MCF 10A (cell line): ENCODE measurements around the gene KCNH1. TPM values are rescaled to one million over a fixed set of nuclear protein-coding genes. Genes with fewer than 3 reads are reported as not detected.

ENCODE experiments used
- BruUV-seq: library from RNA; stranded (reverse); fragments of 400-500 nt; replicated peaks from 2 replicates; lab custom pipeline; 2021; lab: Mats Ljungman, UMichigan
- CTCF ChIA-PET: fragments of 300-600 bp; sonication (Branson Sonifier 250); formaldehyde crosslinking; extraction: SDS; loops from one replicate; lab custom pipeline; 2021; ENCODE audit warnings: antibody characterized with exemption, inconsistent platforms; lab: Yijun Ruan, JAX
- POLR2A ChIA-PET: fragments of 300-600, 350-650 bp; sonication (Branson Sonifier 250); formaldehyde crosslinking; extraction: SDS; loops from one replicate; lab custom pipeline; 2020; ENCODE audit warnings: antibody characterized with exemption, inconsistent platforms; lab: Yijun Ruan, JAX
- DNase-seq: peaks from one replicate; pipeline ENCODE4 v3.0.0-alpha.2; 2018; ENCODE audit not compliant: unreplicated experiment
- H3K27ac Mint-ChIP-seq: one replicate; pipeline ENCODE4 v1.8.0; 2022; ENCODE audit warnings: mild to moderate bottlenecking, low read depth, mixed read lengths; ENCODE audit not compliant: unreplicated experiment
- H3K27me3 Mint-ChIP-seq: one replicate; pipeline ENCODE4 v1.8.0; 2022; ENCODE audit warnings: mixed read lengths; ENCODE audit not compliant: insufficient read depth, unreplicated experiment
- H3K36me3 Mint-ChIP-seq: one replicate; pipeline ENCODE4 v1.8.0; 2022; ENCODE audit warnings: mild to moderate bottlenecking, moderate library complexity, mixed read lengths; ENCODE audit not compliant: insufficient read depth, unreplicated experiment
- H3K4me1 Mint-ChIP-seq: one replicate; pipeline ENCODE4 v1.8.0; 2022; ENCODE audit warnings: mixed read lengths; ENCODE audit not compliant: insufficient read depth, unreplicated experiment
- H3K4me3 Mint-ChIP-seq: one replicate; pipeline ENCODE4 v1.8.0; 2022; ENCODE audit warnings: mild to moderate bottlenecking, moderate library complexity, mixed read lengths; ENCODE audit not compliant: unreplicated experiment
- H3K9me3 Mint-ChIP-seq: one replicate; pipeline ENCODE4 v1.8.0; 2022; ENCODE audit warnings: mixed read lengths; ENCODE audit not compliant: unreplicated experiment
- intact Hi-C: fragments of 100-400 bp; cut with micrococcal nuclease; formaldehyde crosslinking; loops from 2 replicates; pipeline ENCODE4 v1.14.1; 2022
- total RNA-seq: library from RNA; stranded (reverse); gene quantifications from 2 replicates; pipeline ENCODE4 v1.2.3, GENCODE V29; 2022
- TF ChIP-seq, protein P1 (sequence below): fragments of 200-600 bp; IDR thresholded peaks from one replicate; pipeline ENCODE4 v1.8.0; 2022; ENCODE audit warnings: antibody characterized with exemption, mild to moderate bottlenecking; ENCODE audit not compliant: unreplicated experiment

Gene KCNH1
- total RNA-seq, 1 experiment from 2014 or later = 0.19 TPM

DNA sequence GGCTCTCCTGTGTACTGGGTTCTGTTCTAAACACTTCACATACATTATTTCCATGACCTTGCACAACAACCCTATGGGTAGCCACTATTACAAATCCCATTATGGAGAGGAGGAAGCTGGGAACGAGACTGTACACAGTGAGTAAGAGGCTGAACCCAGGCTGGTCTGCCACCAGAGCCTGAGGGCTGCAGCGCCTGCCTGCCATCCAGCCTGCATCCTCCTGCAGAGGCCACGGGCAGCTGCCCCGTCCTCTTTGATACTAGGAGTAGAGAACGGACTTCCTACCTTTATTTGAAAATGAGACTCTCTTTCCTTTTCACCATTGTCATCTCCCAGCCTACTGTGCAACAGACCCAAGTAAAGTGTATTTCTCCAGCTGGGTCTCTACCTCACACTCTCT is 435.3 kb downstream of the KCNH1 start:
- Mint-ChIP-seq H3K4me1 (no peaks in the 10 kb centered on the region), H3K27ac (no peak overlapping the region), H3K36me3 (no peaks in the 10 kb centered on the region), H3K4me3 (no peak overlapping the region), H3K27me3 (peaks cover 21% of the 10 kb centered on the region), H3K9me3 (no peaks in the 10 kb centered on the region)
- ChIA-PET POLR2A (no interaction called here), CTCF (interaction anchor here (0.6 to 1.4 kb wide), 3 partner anchors 9 to 434 kb away, joined by 3 to 9 read pairs (median 3); no protein-coding TSS in a partner anchor)
- TF ChIP-seq, protein P1, sequence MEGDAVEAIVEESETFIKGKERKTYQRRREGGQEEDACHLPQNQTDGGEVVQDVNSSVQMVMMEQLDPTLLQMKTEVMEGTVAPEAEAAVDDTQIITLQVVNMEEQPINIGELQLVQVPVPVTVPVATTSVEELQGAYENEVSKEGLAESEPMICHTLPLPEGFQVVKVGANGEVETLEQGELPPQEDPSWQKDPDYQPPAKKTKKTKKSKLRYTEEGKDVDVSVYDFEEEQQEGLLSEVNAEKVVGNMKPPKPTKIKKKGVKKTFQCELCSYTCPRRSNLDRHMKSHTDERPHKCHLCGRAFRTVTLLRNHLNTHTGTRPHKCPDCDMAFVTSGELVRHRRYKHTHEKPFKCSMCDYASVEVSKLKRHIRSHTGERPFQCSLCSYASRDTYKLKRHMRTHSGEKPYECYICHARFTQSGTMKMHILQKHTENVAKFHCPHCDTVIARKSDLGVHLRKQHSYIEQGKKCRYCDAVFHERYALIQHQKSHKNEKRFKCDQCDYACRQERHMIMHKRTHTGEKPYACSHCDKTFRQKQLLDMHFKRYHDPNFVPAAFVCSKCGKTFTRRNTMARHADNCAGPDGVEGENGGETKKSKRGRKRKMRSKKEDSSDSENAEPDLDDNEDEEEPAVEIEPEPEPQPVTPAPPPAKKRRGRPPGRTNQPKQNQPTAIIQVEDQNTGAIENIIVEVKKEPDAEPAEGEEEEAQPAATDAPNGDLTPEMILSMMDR = no peak
- no TSS peak for BruUV-seq
- intact Hi-C loops = no loop called here
- DNase-seq = no peak

- TF ChIP-seq, protein P1 = no peak
- Mint-ChIP-seq H3K9me3 (no peaks in the 10 kb centered on the region), H3K4me1 (no peaks in the 10 kb centered on the region), H3K27ac (no peak overlapping the region), H3K4me3 (no peak overlapping the region), H3K27me3 (peaks cover 15% of the 10 kb centered on the region), H3K36me3 (no peaks in the 10 kb centered on the region)
- no peak for DNase-seq
- no TSS peak for BruUV-seq
- CTCF ChIA-PET = interaction anchor here (0.6 to 0.7 kb wide), 2 partner anchors 341 to 841 kb away, joined by 3 read pairs; no protein-coding TSS in a partner anchor
- intact Hi-C loops = no loop called here
- POLR2A ChIA-PET = no interaction called here
Observed at GRCh38 chr1:210697185-210697584, 436.8 kb downstream of the KCNH1 start.

GRCh38 chr1:210696709-210697108 is 437.2 kb downstream of the KCNH1 start:
- Mint-ChIP-seq H3K27me3 (peaks cover 10% of the 10 kb centered on the region), H3K4me3 (no peak overlapping the region), H3K36me3 (no peaks in the 10 kb centered on the region), H3K9me3 (no peaks in the 10 kb centered on the region), H3K27ac (no peak overlapping the region), H3K4me1 (no peaks in the 10 kb centered on the region)
- CTCF ChIA-PET = interaction anchor here (0.6 to 1.0 kb wide), 3 partner anchors 45 to 841 kb away, joined by 3 read pairs; no protein-coding TSS in a partner anchor
- TF ChIP-seq, protein P1 = no peak
- BruUV-seq = no TSS peak
- POLR2A ChIA-PET = interaction anchor here (0.7 kb wide), 1 partner anchor 16 kb away, joined by 3 read pairs; no protein-coding TSS in a partner anchor
- intact Hi-C loops = no loop called here
- no peak for DNase-seq

DNA sequence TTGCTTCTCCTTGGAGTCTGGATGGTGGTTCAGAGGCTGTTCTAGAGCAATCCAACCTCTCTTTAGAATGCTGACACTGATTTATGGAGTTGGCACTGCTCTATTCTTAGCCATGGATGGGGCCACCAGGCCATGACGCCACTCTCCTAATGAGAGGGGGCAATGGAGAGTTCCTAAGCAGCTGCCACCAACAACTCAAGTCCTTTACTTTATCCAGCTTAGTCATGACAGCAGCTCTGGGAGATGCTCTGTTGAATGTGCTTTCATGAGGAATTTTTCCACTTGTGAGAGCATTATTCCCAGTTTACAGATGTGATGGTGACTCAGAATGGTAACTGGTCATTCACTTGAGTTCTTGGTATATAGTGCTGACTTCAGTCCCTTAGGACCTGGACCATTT is 438.9 kb downstream of the KCNH1 start:
- Mint-ChIP-seq H3K27ac (no peak overlapping the region), H3K4me1 (no peaks in the 10 kb centered on the region), H3K4me3 (no peak overlapping the region), H3K27me3 (peaks cover 10% of the 10 kb centered on the region), H3K9me3 (no peaks in the 10 kb centered on the region), H3K36me3 (no peaks in the 10 kb centered on the region)
- intact Hi-C loops = no loop called here
- CTCF ChIA-PET = interaction anchor here (1.2 to 2.4 kb wide), 2 partner anchors 257 to 439 kb away, joined by 4 to 5 read pairs; partner anchors contain the start of gene KCNH1
- no TSS peak for BruUV-seq
- POLR2A ChIA-PET = no interaction called here
- DNase-seq = no peak
- TF ChIP-seq, protein P1 = no peak
